Measurements from ENCODE around the gene ZKSCAN5.

The ZKSCAN5 gene

DNA sequence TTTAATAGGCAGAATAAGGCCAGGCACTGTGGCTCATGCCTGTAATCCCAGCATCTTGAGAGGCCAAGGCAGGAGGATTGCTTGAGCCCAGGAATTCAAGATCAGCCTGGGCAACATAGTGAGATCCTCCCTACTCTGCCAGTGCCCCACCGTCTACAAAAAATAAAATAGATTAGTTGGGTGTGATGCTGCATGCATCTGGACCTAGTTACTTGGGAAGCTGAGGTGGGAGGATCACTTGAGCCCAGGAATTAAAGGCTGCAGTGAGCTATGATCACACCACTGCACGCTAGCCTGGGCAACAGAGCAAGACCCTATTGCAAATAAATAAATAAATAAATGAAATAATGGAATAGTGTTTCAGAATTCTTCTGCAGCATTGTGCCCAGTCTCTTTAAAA is 31.2 kb downstream of the ZKSCAN5 start:
- Histone ChIP-seq H3K4me3 (ENCODE audit: low read depth in 1 of 2, low read length in 1 of 2) (no peak overlapping the region), H3K9me3 (peaks cover 26% of the 10 kb centered on the region), H3K27ac (no peak overlapping the region), H3K4me1 (ENCODE audit: control insufficient read depth in 1 of 2, insufficient read depth in 1 of 2, low read depth in 1 of 2, low read length in 1 of 2) (no peaks in the 10 kb centered on the region), H3K36me3 (peaks cover 8% of the 10 kb centered on the region), H3K27me3 (no peaks in the 10 kb centered on the region)
- TF ChIP-seq, protein P1, sequence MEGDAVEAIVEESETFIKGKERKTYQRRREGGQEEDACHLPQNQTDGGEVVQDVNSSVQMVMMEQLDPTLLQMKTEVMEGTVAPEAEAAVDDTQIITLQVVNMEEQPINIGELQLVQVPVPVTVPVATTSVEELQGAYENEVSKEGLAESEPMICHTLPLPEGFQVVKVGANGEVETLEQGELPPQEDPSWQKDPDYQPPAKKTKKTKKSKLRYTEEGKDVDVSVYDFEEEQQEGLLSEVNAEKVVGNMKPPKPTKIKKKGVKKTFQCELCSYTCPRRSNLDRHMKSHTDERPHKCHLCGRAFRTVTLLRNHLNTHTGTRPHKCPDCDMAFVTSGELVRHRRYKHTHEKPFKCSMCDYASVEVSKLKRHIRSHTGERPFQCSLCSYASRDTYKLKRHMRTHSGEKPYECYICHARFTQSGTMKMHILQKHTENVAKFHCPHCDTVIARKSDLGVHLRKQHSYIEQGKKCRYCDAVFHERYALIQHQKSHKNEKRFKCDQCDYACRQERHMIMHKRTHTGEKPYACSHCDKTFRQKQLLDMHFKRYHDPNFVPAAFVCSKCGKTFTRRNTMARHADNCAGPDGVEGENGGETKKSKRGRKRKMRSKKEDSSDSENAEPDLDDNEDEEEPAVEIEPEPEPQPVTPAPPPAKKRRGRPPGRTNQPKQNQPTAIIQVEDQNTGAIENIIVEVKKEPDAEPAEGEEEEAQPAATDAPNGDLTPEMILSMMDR (IDR thresholded peaks at IDR 0.05) = no peak

DNA sequence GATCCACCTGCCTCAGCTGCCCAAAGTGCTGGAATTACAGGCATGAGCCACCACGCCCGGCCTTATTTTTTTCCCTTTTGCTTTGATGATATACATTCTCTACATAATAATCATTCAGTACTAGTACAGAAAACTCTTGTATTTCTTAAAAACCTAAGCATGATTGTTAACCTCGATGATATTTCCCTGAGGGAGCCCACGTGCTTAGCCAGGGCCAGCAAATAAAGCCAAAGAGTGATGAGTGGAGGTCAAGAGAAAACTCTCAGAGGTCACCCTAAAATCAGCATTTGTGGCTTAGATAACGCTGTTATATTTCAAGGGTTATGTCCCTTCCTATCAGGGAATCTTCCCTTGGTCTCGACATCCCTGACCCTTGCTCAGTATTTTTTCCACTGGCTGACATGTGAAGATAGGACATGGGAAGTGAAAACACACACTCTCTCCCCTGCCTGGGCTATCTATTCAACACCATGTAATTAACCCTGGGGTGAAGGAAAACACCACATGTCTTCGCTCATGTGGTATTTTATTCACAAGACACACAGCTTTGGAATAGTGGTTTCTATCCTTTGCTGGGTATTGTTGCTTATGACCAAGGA is 34.9 kb downstream of the ZKSCAN5 start:
- H3K27ac ChIP-seq = no peak overlapping the region
- H3K4me1 ChIP-seq (ENCODE audit: control insufficient read depth in 1 of 2, insufficient read depth in 1 of 2, low read depth in 1 of 2, low read length in 1 of 2) = no peaks in the 10 kb centered on the region
- H3K27me3 ChIP-seq = no peaks in the 10 kb centered on the region
- H3K36me3 ChIP-seq = no peaks in the 10 kb centered on the region
- TF ChIP-seq, protein P1 (IDR thresholded peaks at IDR 0.05) = no peak
- H3K4me3 ChIP-seq (ENCODE audit: low read depth in 1 of 2, low read length in 1 of 2) = no peak overlapping the region
- H3K9me3 ChIP-seq = peaks cover 5% of the 10 kb centered on the region

DNA sequence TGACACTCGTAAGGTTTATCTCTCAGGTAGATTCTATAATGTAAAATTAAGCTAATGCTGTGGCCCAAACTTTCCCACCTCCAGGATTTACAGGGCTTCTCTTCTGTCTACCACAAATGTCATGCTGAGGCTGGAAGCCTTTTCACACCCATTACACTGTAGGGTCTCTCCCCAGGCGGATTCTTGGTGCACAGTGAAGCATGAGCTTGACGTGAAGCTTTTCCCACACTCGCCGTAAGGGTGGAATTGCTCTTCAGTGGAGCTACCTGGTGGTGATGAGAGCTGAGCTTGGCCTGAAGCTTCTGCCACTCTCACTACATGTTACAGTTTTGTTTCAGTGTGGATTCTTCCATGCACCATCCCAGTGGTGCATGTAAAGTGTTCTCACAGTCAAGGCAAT is 36.1 kb downstream of the ZKSCAN5 start:
- Histone ChIP-seq H3K36me3 (no peaks in the 10 kb centered on the region), H3K4me1 (ENCODE audit: control insufficient read depth in 1 of 2, insufficient read depth in 1 of 2, low read depth in 1 of 2, low read length in 1 of 2) (no peaks in the 10 kb centered on the region), H3K27me3 (no peaks in the 10 kb centered on the region), H3K9me3 (peaks cover 5% of the 10 kb centered on the region), H3K27ac (no peak overlapping the region), H3K4me3 (ENCODE audit: low read depth in 1 of 2, low read length in 1 of 2) (no peak overlapping the region)
- TF ChIP-seq, protein P1 (IDR thresholded peaks at IDR 0.05) = no peak

DNA sequence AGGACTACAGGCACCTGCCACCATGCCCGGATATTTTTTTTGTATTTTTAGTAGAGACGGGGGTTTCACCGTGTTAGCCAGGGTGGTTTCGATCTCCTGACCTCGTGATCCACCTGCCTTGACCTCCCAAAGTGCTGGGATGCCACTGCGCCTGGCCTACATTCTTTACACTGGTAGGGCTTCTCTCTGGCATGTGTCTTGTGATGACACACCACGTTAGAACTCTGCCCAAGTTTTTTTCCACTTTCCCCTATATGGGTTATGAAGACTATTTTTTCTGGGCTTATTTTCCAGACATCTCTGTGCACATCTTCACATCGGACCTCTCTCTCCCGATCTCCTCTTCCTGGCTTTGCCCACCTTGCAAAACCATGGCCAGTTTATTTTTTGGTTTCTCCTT is 36.8 kb downstream of the ZKSCAN5 start:
- Histone ChIP-seq H3K27me3 (no peaks in the 10 kb centered on the region), H3K4me1 (ENCODE audit: control insufficient read depth in 1 of 2, insufficient read depth in 1 of 2, low read depth in 1 of 2, low read length in 1 of 2) (no peaks in the 10 kb centered on the region), H3K27ac (no peak overlapping the region), H3K36me3 (no peaks in the 10 kb centered on the region), H3K9me3 (peaks cover 5% of the 10 kb centered on the region), H3K4me3 (ENCODE audit: low read depth in 1 of 2, low read length in 1 of 2) (no peak overlapping the region)
- TF ChIP-seq, protein P1 (IDR thresholded peaks at IDR 0.05) = no peak

DNA sequence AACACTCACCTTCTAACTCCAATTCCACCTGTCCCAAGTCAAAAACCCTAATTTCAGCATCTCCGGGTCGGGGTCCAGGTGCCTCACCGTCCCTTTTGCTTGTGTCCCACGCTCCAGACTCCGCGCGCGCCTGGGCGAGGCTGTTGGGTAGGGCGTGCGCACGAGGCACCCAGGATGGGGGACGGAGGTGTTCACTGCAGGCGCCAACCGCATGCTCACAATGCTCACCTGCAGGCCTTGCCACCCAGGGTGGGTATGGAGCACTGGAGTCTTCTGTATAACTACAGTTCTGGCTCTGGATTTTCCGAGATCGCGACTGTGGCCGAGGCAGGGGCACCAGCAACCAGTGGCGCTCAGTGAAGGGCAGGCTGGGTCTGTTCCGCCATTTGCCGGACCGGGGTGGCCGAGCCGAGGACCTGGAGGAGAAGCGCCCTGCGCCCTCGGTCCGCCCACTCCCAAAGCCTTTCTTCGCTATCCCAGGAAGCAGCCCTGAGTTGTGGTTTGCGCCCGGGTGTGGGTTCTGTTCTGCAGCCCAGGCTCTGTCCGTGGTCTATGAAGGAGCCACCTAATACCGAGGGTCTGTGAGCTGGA is 38.7 kb downstream of the ZKSCAN5 start:
- TF ChIP-seq, protein P1 (IDR thresholded peaks at IDR 0.05) = no peak
- H3K27me3 ChIP-seq = no peaks in the 10 kb centered on the region
- H3K9me3 ChIP-seq = peaks cover 5% of the 10 kb centered on the region
- no peak overlapping the region for H3K4me3 ChIP-seq (ENCODE audit: low read depth in 1 of 2, low read length in 1 of 2)
- no peak overlapping the region for H3K27ac ChIP-seq
- no peaks in the 10 kb centered on the region for H3K4me1 ChIP-seq (ENCODE audit: control insufficient read depth in 1 of 2, insufficient read depth in 1 of 2, low read depth in 1 of 2, low read length in 1 of 2)
- H3K36me3 ChIP-seq = peaks cover 9% of the 10 kb centered on the region
